Activated CD8-positive, alpha-beta T cell treated with anti-CD3 and anti-CD28 coated beads for 36 hours (primary cell): ENCODE results near the gene ABCA1. TPM values are rescaled to one million over a fixed set of nuclear protein-coding genes. Genes with fewer than 3 reads are reported as not detected.

Experiments used
- ATAC-seq: fragments of 200-7000 bp; cut with Tn5 transposase; one replicate; pipeline ENCODE4 v1.10.0; 2021; ENCODE audit warnings: mild to moderate bottlenecking, moderate library complexity
- CTCF ChIA-PET: fragments of 350-600 bp; sonication (Branson Sonifier 250); formaldehyde crosslinking; loops from one replicate; lab custom pipeline; 2021; ENCODE audit warnings: antibody characterized with exemption; lab: Charles Lee
- POLR2A ChIA-PET: fragments of 350-600 bp; sonication (Branson Sonifier 250); formaldehyde crosslinking; loops from one replicate; lab custom pipeline; 2021; ENCODE audit warnings: antibody characterized with exemption; lab: Charles Lee
- DNase-seq: peaks from one replicate; pipeline ENCODE4 v3.0.0-alpha.2; 2020
- H3K27ac Mint-ChIP-seq: one replicate; pipeline ENCODE4 v1.8.0; 2021; ENCODE audit warnings: mild to moderate bottlenecking, mixed read lengths
- H3K27me3 Mint-ChIP-seq: one replicate; pipeline ENCODE4 v1.8.0; 2021; ENCODE audit warnings: mixed read lengths
- H3K36me3 Mint-ChIP-seq: one replicate; pipeline ENCODE4 v1.8.0; 2021; ENCODE audit warnings: low read depth, mixed read lengths
- H3K4me1 Mint-ChIP-seq: one replicate; pipeline ENCODE4 v1.8.0; 2021; ENCODE audit warnings: low read depth, mixed read lengths
- H3K4me3 Mint-ChIP-seq: one replicate; pipeline ENCODE4 v1.8.0; 2021; ENCODE audit warnings: mild to moderate bottlenecking, moderate library complexity, mixed read lengths
- H3K9me3 Mint-ChIP-seq: one replicate; pipeline ENCODE4 v1.8.0; 2021; ENCODE audit warnings: mixed read lengths
- CTCF ChIP-seq: fragments of 200-600 bp; IDR thresholded peaks from one replicate; pipeline ENCODE4 v1.8.0; 2022; ENCODE audit warnings: antibody characterized with exemption, mild to moderate bottlenecking
- intact Hi-C: fragments of 100-400 bp; cut with micrococcal nuclease; formaldehyde crosslinking; loops from one replicate; pipeline ENCODE4 v1.10.0; 2022
- total RNA-seq, 2 experiments: library from RNA; stranded (reverse); gene quantifications; one replicate each; pipeline ENCODE4 v1.2.3, GENCODE V29; 2021

The ABCA1 gene
- total RNA-seq, 2 experiments from 2014 or later = 0.20 to 0.38 TPM

- intact Hi-C loops = no loop called here
- no peak for DNase-seq
- Mint-ChIP-seq H3K36me3 (no peaks in the 10 kb centered on the region), H3K27ac (no peak overlapping the region), H3K4me3 (no peak overlapping the region), H3K9me3 (no peaks in the 10 kb centered on the region), H3K27me3 (no peaks in the 10 kb centered on the region), H3K4me1 (no peaks in the 10 kb centered on the region)
- no peak for TF ChIP-seq CTCF
- ChIA-PET CTCF (interaction anchor here (1.4 kb wide), 1 partner anchor 19 kb away, joined by 3 read pairs; no protein-coding TSS in a partner anchor), POLR2A (no interaction called here)
- no peak for ATAC-seq
These were observed 83.2 kb downstream of the ABCA1 start for GRCh38 chr9:104844710-104845109.

GRCh38 chr9:104843644-104844240 lies 84.2 kb downstream of the ABCA1 start:
- no peak for TF ChIP-seq CTCF
- Mint-ChIP-seq H3K36me3 (no peaks in the 10 kb centered on the region), H3K27me3 (no peaks in the 10 kb centered on the region), H3K9me3 (no peaks in the 10 kb centered on the region), H3K4me3 (no peak overlapping the region), H3K27ac (no peak overlapping the region), H3K4me1 (no peaks in the 10 kb centered on the region)
- ChIA-PET CTCF (interaction anchor here (1.4 kb wide), 1 partner anchor 20 kb away, joined by 3 read pairs; no protein-coding TSS in a partner anchor), POLR2A (no interaction called here)
- DNase-seq = no peak
- no peak for ATAC-seq
- intact Hi-C loops = no loop called here

GRCh38 chr9:104842698-104843097 lies 85.3 kb downstream of the ABCA1 start:
- POLR2A ChIA-PET = no interaction called here
- CTCF ChIA-PET = no interaction called here
- no peak for DNase-seq
- ATAC-seq = no peak
- no peaks in the 10 kb centered on the region for H3K36me3 Mint-ChIP-seq
- intact Hi-C loops = no loop called here
- TF ChIP-seq CTCF = no peak
- no peaks in the 10 kb centered on the region for H3K9me3 Mint-ChIP-seq
- H3K27me3 Mint-ChIP-seq = no peaks in the 10 kb centered on the region
- H3K27ac Mint-ChIP-seq = no peak overlapping the region
- H3K4me1 Mint-ChIP-seq = no peaks in the 10 kb centered on the region
- no peak overlapping the region for H3K4me3 Mint-ChIP-seq

- TF ChIP-seq CTCF = no peak
- Mint-ChIP-seq H3K4me3 (no peak overlapping the region), H3K9me3 (no peaks in the 10 kb centered on the region), H3K27ac (no peak overlapping the region), H3K4me1 (no peaks in the 10 kb centered on the region), H3K36me3 (no peaks in the 10 kb centered on the region), H3K27me3 (no peaks in the 10 kb centered on the region)
- ATAC-seq (no peak), DNase-seq (no peak)
- POLR2A ChIA-PET = no interaction called here
- CTCF ChIA-PET = no interaction called here
- intact Hi-C loops = no loop called here
These were observed 86.3 kb downstream of the ABCA1 start for GRCh38 chr9:104841601-104842141.

- POLR2A ChIA-PET = no interaction called here
- Mint-ChIP-seq H3K4me3 (no peak overlapping the region), H3K36me3 (no peaks in the 10 kb centered on the region), H3K9me3 (no peaks in the 10 kb centered on the region), H3K27me3 (no peaks in the 10 kb centered on the region), H3K4me1 (peaks cover 5% of the 10 kb centered on the region), H3K27ac (no peak overlapping the region)
- no peak for DNase-seq
- intact Hi-C loops = no loop called here
- CTCF ChIA-PET = no interaction called here
- no peak for TF ChIP-seq CTCF
- ATAC-seq = no peak
These were observed 89.0 kb downstream of the ABCA1 start for GRCh38 chr9:104838958-104839357.
